H9 (cell line): ENCODE data around the gene AFAP1. TPM values are rescaled to one million over a fixed set of nuclear protein-coding genes. Genes with fewer than 3 reads are reported as not detected.

Experiments
- DNase-seq: peaks from one replicate; pipeline ENCODE4 v3.0.0-alpha.2; 2017
- H2AFZ ChIP-seq: one replicate; pipeline ENCODE4 v1.6.1; 2013; ENCODE audit warnings: mild to moderate bottlenecking, low read length, control low read depth, moderate library complexity
- H2AK5ac ChIP-seq: 2 replicates; pipeline ENCODE4 v1.6.1; 2013; ENCODE audit warnings: low read length, control low read depth, mixed read lengths; ENCODE audit not compliant: insufficient read length
- H2BK120ac ChIP-seq: one replicate; pipeline ENCODE4 v1.6.1; 2013; ENCODE audit warnings: low read depth, mild to moderate bottlenecking, low read length, control low read depth, inconsistent platforms; ENCODE audit not compliant: poor library complexity, severe bottlenecking
- H2BK12ac ChIP-seq: 2 replicates; pipeline ENCODE4 v1.6.1; 2013; ENCODE audit warnings: low read length, control low read depth, mixed read lengths, low read depth; ENCODE audit not compliant: insufficient read length
- H2BK15ac ChIP-seq: 2 replicates; pipeline ENCODE4 v1.6.1; 2013; ENCODE audit warnings: low read depth, low read length, control low read depth
- H2BK20ac ChIP-seq: one replicate; pipeline ENCODE4 v1.6.1; 2013; ENCODE audit warnings: low read depth, mild to moderate bottlenecking, low read length, control low read depth, inconsistent platforms; ENCODE audit not compliant: poor library complexity, severe bottlenecking
- H2BK5ac ChIP-seq: 2 replicates; pipeline ENCODE4 v1.6.1; 2013; ENCODE audit warnings: low read length, control low read depth, mixed read lengths; ENCODE audit not compliant: insufficient read length
- H3K14ac ChIP-seq: 2 replicates; pipeline ENCODE4 v1.6.1; 2013; ENCODE audit warnings: low read length, control low read depth; ENCODE audit not compliant: insufficient read depth
- H3K18ac ChIP-seq: 2 replicates; pipeline ENCODE4 v1.6.1; 2013; ENCODE audit warnings: low read depth, mild to moderate bottlenecking, mixed read lengths, low read length, control low read depth; ENCODE audit not compliant: insufficient read length
- H3K23ac ChIP-seq: 2 replicates; pipeline ENCODE4 v1.6.1; 2013; ENCODE audit warnings: low read length, control low read depth, mixed read lengths, low read depth; ENCODE audit not compliant: insufficient read length
- H3K23me2 ChIP-seq: 2 replicates; pipeline ENCODE4 v1.6.1; 2013; ENCODE audit warnings: low read depth, mild to moderate bottlenecking, mixed read lengths, low read length, control low read depth; ENCODE audit not compliant: insufficient read length, poor library complexity, severe bottlenecking
- H3K27ac ChIP-seq: 2 replicates; pipeline ENCODE4 v1.5.1; 2013; ENCODE audit warnings: low read length, control low read depth, mixed read lengths, low read depth; ENCODE audit not compliant: insufficient read length
- H3K27me3 ChIP-seq: 2 replicates; pipeline ENCODE4 v1.6.1; 2013; ENCODE audit warnings: low read length, control low read depth, inconsistent platforms; ENCODE audit not compliant: insufficient read depth
- H3K4ac ChIP-seq: 2 replicates; pipeline ENCODE4 v1.6.1; 2013; ENCODE audit warnings: low read depth, mild to moderate bottlenecking, control low read depth, inconsistent platforms, low read length, moderate library complexity
- H3K4me1 ChIP-seq: 2 replicates; pipeline ENCODE4 v1.6.1; 2013; ENCODE audit warnings: low read length, control low read depth, inconsistent platforms; ENCODE audit not compliant: insufficient read depth
- H3K4me2 ChIP-seq: 2 replicates; pipeline ENCODE4 v1.6.1; 2013; ENCODE audit warnings: low read length, control low read depth, mixed read lengths; ENCODE audit not compliant: insufficient read length, insufficient read depth
- H3K56ac ChIP-seq: 2 replicates; pipeline ENCODE4 v1.6.1; 2013; ENCODE audit warnings: low read depth, mild to moderate bottlenecking, mixed read lengths, low read length, control low read depth; ENCODE audit not compliant: insufficient read length
- H3K79me1 ChIP-seq: 2 replicates; pipeline ENCODE4 v1.6.1; 2013; ENCODE audit warnings: low read depth, mild to moderate bottlenecking, moderate library complexity, low read length, control low read depth, inconsistent platforms; ENCODE audit not compliant: insufficient read depth, poor library complexity, severe bottlenecking
- H3K79me2 ChIP-seq: 2 replicates; pipeline ENCODE4 v1.6.1; 2013; ENCODE audit warnings: low read length, control low read depth, inconsistent platforms; ENCODE audit not compliant: insufficient read depth
- H3K9ac ChIP-seq: 2 replicates; pipeline ENCODE4 v1.6.1; 2013; ENCODE audit warnings: low read length, control low read depth, mixed read lengths; ENCODE audit not compliant: insufficient read length; ENCODE audit errors: extremely low read depth
- H3K9me3 ChIP-seq: one replicate; pipeline ENCODE4 v1.6.1; 2013; ENCODE audit warnings: low read depth, low read length, inconsistent platforms; ENCODE audit not compliant: control insufficient read depth
- H3T11ph ChIP-seq: one replicate; pipeline ENCODE4 v1.6.1; 2013; ENCODE audit warnings: mild to moderate bottlenecking, low read length, control low read depth, inconsistent platforms
- H4K20me1 ChIP-seq: one replicate; pipeline ENCODE4 v1.6.1; 2013; ENCODE audit not compliant: control insufficient read depth, insufficient read length, insufficient read depth
- H4K5ac ChIP-seq: 2 replicates; pipeline ENCODE4 v1.6.1; 2013; ENCODE audit warnings: low read depth, mild to moderate bottlenecking, mixed read lengths, low read length, control low read depth; ENCODE audit not compliant: insufficient read length
- H4K8ac ChIP-seq: replicated peaks from 2 replicates; pipeline ENCODE4 v1.6.1; 2013; ENCODE audit warnings: low read length, control low read depth, mixed read lengths, low read depth; ENCODE audit not compliant: insufficient read length
- H4K91ac ChIP-seq: 2 replicates; pipeline ENCODE4 v1.6.1; 2013; ENCODE audit warnings: low read depth, mild to moderate bottlenecking, moderate library complexity, mixed read lengths, low read length, control low read depth; ENCODE audit not compliant: insufficient read length
- H3K27ac Mint-ChIP-seq, 3 experiments: 2 replicates in 2 of 3; 3 replicates in 1 of 3; pipeline ENCODE4 v1.8.0; 2020 to 2021; ENCODE audit warnings: mixed read lengths in 3 of 3, mild to moderate bottlenecking in 1 of 3, moderate library complexity in 1 of 3
- H3K27me3 Mint-ChIP-seq: 2 replicates; pipeline ENCODE4 v1.8.0; 2021; ENCODE audit warnings: low read depth, mild to moderate bottlenecking, moderate library complexity, mixed read lengths
- H3K36me3 Mint-ChIP-seq, 3 experiments: 2 replicates in 2 of 3; 3 replicates in 1 of 3; pipeline ENCODE4 v1.8.0; 2020 to 2021; ENCODE audit warnings: low read depth in 3 of 3, mixed read lengths in 3 of 3; ENCODE audit not compliant: insufficient read depth in 1 of 3
- H3K4me1 Mint-ChIP-seq, 2 experiments: 2 replicates each; pipeline ENCODE4 v1.8.0; 2020; ENCODE audit warnings: mixed read lengths in 2 of 2
- H3K4me3 Mint-ChIP-seq, 2 experiments: 2 replicates in 1 of 2; 3 replicates in 1 of 2; pipeline ENCODE4 v1.8.0; 2020 to 2021; ENCODE audit warnings: mild to moderate bottlenecking in 2 of 2, mixed read lengths in 2 of 2, moderate library complexity in 1 of 2
- H3K9me3 Mint-ChIP-seq, 2 experiments: 2 replicates in 1 of 2; 3 replicates in 1 of 2; pipeline ENCODE4 v1.8.0; 2020; ENCODE audit warnings: mild to moderate bottlenecking in 2 of 2, mixed read lengths in 2 of 2, moderate library complexity in 1 of 2
- CTCF ChIP-seq: fragments of 200-600 bp; sonication (generic); conservative IDR thresholded peaks from 3 replicates; pipeline ENCODE4 v1.8.0; 2021; ENCODE audit warnings: antibody characterized with exemption, mild to moderate bottlenecking
- WGBS: extraction: QIAGEN DNeasy Blood & Tissue Kit; methylation state at CpG from one replicate; pipeline ENCODE4 v1.1.7; 2013; ENCODE audit warnings: missing lambda C conversion rate, low lambda C conversion rate, mixed read lengths; ENCODE audit not compliant: insufficient read length; ENCODE audit errors: extremely low coverage; 5-methylcytosine and 5-hydroxymethylcytosine counted together
- total RNA-seq: library from RNA; stranded (reverse); gene quantifications from 2 replicates; pipeline ENCODE4 v1.2.1, GENCODE V29; 2021

Gene AFAP1
- total RNA-seq, 1 experiment from 2014 or later, result 6.5 TPM

GRCh38 chr4:7761720-7762119 lies 177.9 kb downstream of the AFAP1 start:
- no peaks in the 10 kb centered on the region for H3K27me3 ChIP-seq
- no peak overlapping the region for H4K8ac ChIP-seq
- no peak overlapping the region for H2BK120ac ChIP-seq
- H2BK12ac ChIP-seq, result no peak overlapping the region
- TF ChIP-seq CTCF, result peak; percentile 87
- no peak overlapping the region for H3K23ac ChIP-seq
- no peak overlapping the region; a peak in 1 of 7 replicates for H3K27ac Mint-ChIP-seq
- DNase-seq, result peak; percentile 80
- H3K9me3 Mint-ChIP-seq, result no peaks in the 10 kb centered on the region
- no peaks in the 10 kb centered on the region for H3K79me2 ChIP-seq
- H3K9ac ChIP-seq, result no peak overlapping the region
- H3K4me3 Mint-ChIP-seq, result no peak overlapping the region
- no peaks in the 10 kb centered on the region for H3K9me3 ChIP-seq
- no peaks in the 10 kb centered on the region for H3K79me1 ChIP-seq
- H3K27me3 Mint-ChIP-seq, result no peaks in the 10 kb centered on the region
- no peak overlapping the region for H3K4me2 ChIP-seq
- H3K4ac ChIP-seq, result no peak overlapping the region
- no peaks in the 10 kb centered on the region for H4K20me1 ChIP-seq
- H3K14ac ChIP-seq, result no peak overlapping the region; the same call in 1 of the 2 replicates
- H2BK5ac ChIP-seq, result no peak overlapping the region
- peaks cover 0 to 4% (median 3%) of the 10 kb centered on the region in 3 experiments; a peak in 1 of 7 replicates for H3K36me3 Mint-ChIP-seq
- no peak overlapping the region for H2AK5ac ChIP-seq
- H2BK15ac ChIP-seq, result no peak overlapping the region
- H3K56ac ChIP-seq, result no peak overlapping the region
- no peak overlapping the region for H4K5ac ChIP-seq
- H3K4me1 ChIP-seq, result no peaks in the 10 kb centered on the region
- no peak overlapping the region for H3K27ac ChIP-seq
- WGBS, result no CpG with 5 or more reads among the region's 12 CpGs
- peaks cover 8 to 15% of the 10 kb centered on the region in 2 experiments; a peak in 2 of 4 replicates for H3K4me1 Mint-ChIP-seq
- no peak overlapping the region for H2AFZ ChIP-seq
- H3K23me2 ChIP-seq, result no peaks in the 10 kb centered on the region
- H3T11ph ChIP-seq, result no peak overlapping the region
- H3K18ac ChIP-seq, result no peak overlapping the region
- H2BK20ac ChIP-seq, result no peak overlapping the region
- H4K91ac ChIP-seq, result no peak overlapping the region
